AG04449 (cell line): Measurements from ENCODE around the gene RUNX1.

ENCODE experiments used
- CTCF ChIA-PET: fragments of 350-600 bp; formaldehyde crosslinking; extraction: SDS; loops from one replicate; lab custom pipeline; 2021; ENCODE audit warnings: antibody characterized with exemption; lab: Yijun Ruan, JAX
- POLR2A ChIA-PET: fragments of 400-600, 350-600 bp; formaldehyde crosslinking; extraction: SDS; loops from one replicate; lab custom pipeline; 2020; ENCODE audit warnings: antibody characterized with exemption, inconsistent platforms; lab: Yijun Ruan, JAX
- DNase-seq: peaks from one replicate; pipeline ENCODE4 v3.0.0-alpha.2; 2010; ENCODE audit warnings: low read depth, low spot score
- H3K4me3 ChIP-seq: 2 replicates; pipeline ENCODE4 v1.5.1; 2011; ENCODE audit warnings: low read depth, mild to moderate bottlenecking, control low read depth, low read length
- TF ChIP-seq, protein P1 (sequence below): IDR thresholded peaks from one replicate; pipeline ENCODE4 v1.5.1; 2011; ENCODE audit warnings: mild to moderate bottlenecking, moderate library complexity, low read length, control low read depth, inconsistent platforms; ENCODE audit not compliant: insufficient read depth; ENCODE audit errors: missing control alignments

Gene RUNX1

GRCh38 chr21:34797201-34797525, 251.9 kb downstream of the RUNX1 start:
- POLR2A ChIA-PET: interaction anchor here (1.0 kb wide), 1 partner anchor 11 kb away, joined by 3 read pairs; no protein-coding TSS in a partner anchor
- H3K4me3 ChIP-seq: no peak overlapping the region
- TF ChIP-seq, protein P1, sequence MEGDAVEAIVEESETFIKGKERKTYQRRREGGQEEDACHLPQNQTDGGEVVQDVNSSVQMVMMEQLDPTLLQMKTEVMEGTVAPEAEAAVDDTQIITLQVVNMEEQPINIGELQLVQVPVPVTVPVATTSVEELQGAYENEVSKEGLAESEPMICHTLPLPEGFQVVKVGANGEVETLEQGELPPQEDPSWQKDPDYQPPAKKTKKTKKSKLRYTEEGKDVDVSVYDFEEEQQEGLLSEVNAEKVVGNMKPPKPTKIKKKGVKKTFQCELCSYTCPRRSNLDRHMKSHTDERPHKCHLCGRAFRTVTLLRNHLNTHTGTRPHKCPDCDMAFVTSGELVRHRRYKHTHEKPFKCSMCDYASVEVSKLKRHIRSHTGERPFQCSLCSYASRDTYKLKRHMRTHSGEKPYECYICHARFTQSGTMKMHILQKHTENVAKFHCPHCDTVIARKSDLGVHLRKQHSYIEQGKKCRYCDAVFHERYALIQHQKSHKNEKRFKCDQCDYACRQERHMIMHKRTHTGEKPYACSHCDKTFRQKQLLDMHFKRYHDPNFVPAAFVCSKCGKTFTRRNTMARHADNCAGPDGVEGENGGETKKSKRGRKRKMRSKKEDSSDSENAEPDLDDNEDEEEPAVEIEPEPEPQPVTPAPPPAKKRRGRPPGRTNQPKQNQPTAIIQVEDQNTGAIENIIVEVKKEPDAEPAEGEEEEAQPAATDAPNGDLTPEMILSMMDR: no peak
- no peak for DNase-seq
- CTCF ChIA-PET: interaction anchor here (0.6 to 2.0 kb wide), 3 partner anchors 9 to 51 kb away, joined by 3 to 7 read pairs (median 3); no protein-coding TSS in a partner anchor

DNA sequence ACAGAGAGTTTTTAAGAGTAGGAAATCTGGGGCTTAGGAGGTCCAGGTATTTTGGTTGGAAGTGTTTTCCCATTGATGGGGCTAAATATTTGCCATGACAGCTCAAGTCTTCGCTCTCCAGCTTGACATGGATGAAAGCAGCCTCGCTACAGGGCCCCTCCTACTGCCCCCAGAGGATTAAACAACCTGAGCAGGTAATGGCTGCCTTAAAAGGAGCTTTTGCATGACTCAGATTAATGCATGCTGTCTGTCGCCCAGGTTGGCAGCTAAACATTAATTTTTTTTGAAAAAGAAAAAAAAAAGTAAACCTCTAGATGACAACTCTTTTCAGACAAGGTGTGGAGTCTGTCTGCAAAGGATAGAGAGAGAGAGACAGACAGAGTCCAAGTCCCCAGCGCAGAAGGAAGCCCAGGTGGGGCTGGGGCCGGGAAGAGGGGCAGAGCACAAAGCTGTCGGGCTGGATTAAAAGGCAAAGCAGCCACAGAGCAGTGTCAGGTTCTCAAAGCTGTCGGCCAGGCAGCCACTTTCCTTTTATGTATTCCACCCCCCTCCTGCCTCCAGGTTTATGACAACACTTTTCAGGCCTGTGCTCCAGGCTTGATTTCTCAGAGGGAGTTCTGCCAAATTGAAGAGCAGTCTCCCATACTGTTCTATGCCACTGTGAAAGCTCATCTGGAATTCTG, 252.4 kb downstream of the RUNX1 start:
- DNase-seq: no peak
- POLR2A ChIA-PET: interaction anchor here (0.7 to 1.0 kb wide), 3 partner anchors 11 to 408 kb away, joined by 3 read pairs; no protein-coding TSS in a partner anchor
- CTCF ChIA-PET: interaction anchor here (0.6 to 2.0 kb wide), 4 partner anchors 9 to 51 kb away, joined by 3 to 7 read pairs (median 4); no protein-coding TSS in a partner anchor
- H3K4me3 ChIP-seq: no peak overlapping the region
- TF ChIP-seq, protein P1: no peak

DNA sequence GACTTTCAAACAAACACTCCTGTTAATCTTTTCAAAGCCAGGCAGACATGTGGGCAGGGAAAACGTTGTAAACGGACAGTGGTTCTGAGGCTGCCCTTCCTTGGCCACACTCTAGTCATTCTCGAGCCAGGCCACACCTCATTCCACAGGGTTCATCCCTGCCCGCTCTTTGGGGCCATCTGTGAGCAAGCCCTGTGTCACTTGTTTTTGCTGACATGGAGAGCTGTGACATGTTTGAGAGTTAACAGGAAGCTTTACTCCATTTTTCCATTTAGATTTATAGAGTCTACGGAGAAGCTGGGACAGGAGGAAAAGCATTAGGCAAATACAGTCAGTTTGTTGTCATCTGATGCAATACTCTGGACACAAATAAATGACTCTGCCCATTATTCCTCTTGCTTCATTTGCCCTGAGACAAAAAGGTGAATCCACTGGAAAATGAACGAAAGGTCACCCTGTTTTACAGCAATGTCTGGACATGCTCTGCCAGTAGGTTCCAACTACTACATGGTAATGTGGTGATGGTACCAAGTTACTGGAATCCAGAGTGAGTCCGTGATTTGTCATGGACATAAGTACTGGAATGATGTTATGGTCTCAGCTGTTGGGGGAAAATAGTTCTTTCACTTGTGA, 253.4 kb downstream of the RUNX1 start:
- DNase-seq: no peak
- POLR2A ChIA-PET: interaction anchor here (0.7 to 1.0 kb wide), 3 partner anchors 9 to 409 kb away, joined by 3 read pairs; no protein-coding TSS in a partner anchor
- CTCF ChIA-PET: interaction anchor here (0.9 to 1.6 kb wide), 3 partner anchors 10 to 102 kb away, joined by 3 to 6 read pairs (median 6); no protein-coding TSS in a partner anchor
- TF ChIP-seq, protein P1: no peak
- no peak overlapping the region for H3K4me3 ChIP-seq

GRCh38 chr21:34795175-34795547, 253.9 kb downstream of the RUNX1 start:
- POLR2A ChIA-PET: interaction anchor here (1.0 kb wide), 1 partner anchor 8 kb away, joined by 3 read pairs; no protein-coding TSS in a partner anchor
- no peak for DNase-seq
- H3K4me3 ChIP-seq: no peak overlapping the region
- CTCF ChIA-PET: interaction anchor here (0.9 to 1.6 kb wide), 3 partner anchors 9 to 101 kb away, joined by 3 to 6 read pairs (median 6); no protein-coding TSS in a partner anchor
- TF ChIP-seq, protein P1: no peak

- no peak for DNase-seq
- TF ChIP-seq, protein P1: no peak
- ChIA-PET POLR2A (no interaction called here), CTCF (interaction anchor here (0.9 to 1.6 kb wide), 2 partner anchors 9 to 101 kb away, joined by 3 to 6 read pairs; no protein-coding TSS in a partner anchor)
- no peak overlapping the region for H3K4me3 ChIP-seq
These were observed 254.4 kb downstream of the RUNX1 start for GRCh38 chr21:34794686-34795085.

DNA sequence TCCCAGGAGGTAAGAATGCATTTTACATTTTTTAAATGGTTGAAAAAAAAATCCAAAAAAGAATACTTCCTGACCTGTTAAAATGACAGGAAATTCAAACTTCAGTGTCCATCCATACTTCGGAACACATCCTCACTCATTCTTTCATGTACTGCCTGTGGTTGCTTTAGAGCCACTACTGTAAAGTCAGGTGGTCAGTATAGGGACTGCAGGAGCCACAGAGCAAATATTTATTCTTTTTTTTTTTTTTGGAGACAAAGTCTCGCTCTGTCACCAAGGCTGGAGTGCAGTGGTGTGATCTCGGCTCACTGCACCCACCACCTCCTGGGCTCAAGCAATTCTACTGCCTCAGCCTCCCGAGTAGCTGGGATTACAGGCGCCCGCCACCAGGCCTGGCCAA, 255.6 kb downstream of the RUNX1 start:
- ChIA-PET CTCF (no interaction called here), POLR2A (no interaction called here)
- TF ChIP-seq, protein P1: no peak
- no peak overlapping the region for H3K4me3 ChIP-seq
- DNase-seq: no peak
